HCT116 (cell line): ENCODE results near the gene PIMREG. TPM values are rescaled to one million over a fixed set of nuclear protein-coding genes. Genes with fewer than 3 reads are reported as not detected.

Source experiments
- ATAC-seq: fragments of 200-7000 bp; cut with Tn5 transposase; 2 replicates; pipeline ENCODE4 v1.9.1; 2020; ENCODE audit warnings: mild to moderate bottlenecking, moderate library complexity
- BruUV-seq: library from RNA; stranded (reverse); fragments of 400-500 nt; replicated peaks from 2 replicates; lab custom pipeline; 2021; lab: Mats Ljungman, UMichigan
- CTCF ChIA-PET: fragments of 300-600 bp; sonication (Branson Sonifier 250); formaldehyde crosslinking; loops from one replicate; lab custom pipeline; 2021; ENCODE audit warnings: antibody characterized with exemption; lab: Charles Lee
- POLR2A ChIA-PET: fragments of 300-600, 350-600 bp; sonication (Branson Sonifier 250); formaldehyde crosslinking; loops from one replicate; lab custom pipeline; 2021; ENCODE audit warnings: antibody characterized with exemption; lab: Charles Lee
- RAD21 ChIA-PET, 2 experiments: fragments of 300-600 bp; sonication (Branson Sonifier 250); formaldehyde crosslinking; loops; one replicate each; lab custom pipeline; 2023; ENCODE audit warnings: low total read pairs in 2 of 2; ENCODE audit not compliant: uncharacterized antibody in 2 of 2, unreplicated experiment in 2 of 2, low non-redundant PET in 1 of 2; lab: Charles Lee
- DNase-seq: peaks from one replicate; pipeline ENCODE4 v3.0.0-alpha.2; 2010; ENCODE audit warnings: low read depth, low spot score
- H2AFZ ChIP-seq: fragments of 200-600 bp; shearing (Covaris generic), sonication (generic); 2 replicates; pipeline ENCODE4 v1.6.1; 2017; ENCODE audit warnings: low read depth, mixed run types, mixed read lengths, antibody characterized with exemption, low read length; ENCODE audit not compliant: poor library complexity, severe bottlenecking
- H3K27ac ChIP-seq: 2 replicates; pipeline ENCODE4 v1.5.1; 2012; ENCODE audit warnings: low read depth, low read length
- H3K27me3 ChIP-seq: fragments of 200-600 bp; sonication (generic); 2 replicates; pipeline ENCODE4 v1.6.1; 2016; ENCODE audit warnings: mixed run types, low read length, mixed read lengths; ENCODE audit not compliant: insufficient read depth
- H3K36me3 ChIP-seq, 2 experiments: fragments of 200-500 bp in 1 of 2; fragments of 200-600 bp in 1 of 2; sonication (Bioruptor generic) in 1 of 2; sonication (generic) in 1 of 2; 2 replicates each; pipeline versions ENCODE4 v1.5.1 to v1.6.1; 2014 to 2016; ENCODE audit warnings: low read length in 2 of 2, inconsistent platforms in 1 of 2, mixed read lengths in 1 of 2, mixed run types in 1 of 2; ENCODE audit not compliant: insufficient read depth in 2 of 2, control insufficient read depth in 1 of 2
- H3K4me1 ChIP-seq, 2 experiments: fragments of 200-600 bp in 1 of 2; sonication (generic) in 1 of 2; 2 replicates each; pipeline versions ENCODE4 v1.5.1 to v1.6.1; 2012 to 2017; ENCODE audit warnings: low read length in 2 of 2, inconsistent platforms in 1 of 2, mild to moderate bottlenecking in 1 of 2, mixed read lengths in 1 of 2, mixed run types in 1 of 2, moderate library complexity in 1 of 2; ENCODE audit not compliant: insufficient read depth in 2 of 2, control insufficient read depth in 1 of 2
- H3K4me2 ChIP-seq: fragments of 200-600 bp; sonication (generic); 2 replicates; pipeline ENCODE4 v1.6.1; 2017; ENCODE audit warnings: mixed run types, low read length, mixed read lengths
- H3K4me3 ChIP-seq, 2 experiments: fragments of 200-600 bp in 1 of 2; sonication (generic) in 1 of 2; replicated peaks in 1 of 2; 2 replicates each; pipeline ENCODE4 v1.5.1; 2011 to 2016; ENCODE audit warnings: low read length in 2 of 2, control low read depth in 1 of 2, low read depth in 1 of 2, mild to moderate bottlenecking in 1 of 2, mixed read lengths in 1 of 2, mixed run types in 1 of 2
- H3K79me2 ChIP-seq: fragments of 200-600 bp; sonication (generic); 2 replicates; pipeline ENCODE4 v1.6.1; 2017; ENCODE audit warnings: mild to moderate bottlenecking, mixed run types, low read length, moderate library complexity, mixed read lengths; ENCODE audit not compliant: insufficient read depth
- H3K9ac ChIP-seq: fragments of 200-600 bp; sonication (generic); 2 replicates; pipeline ENCODE4 v1.6.1; 2016; ENCODE audit warnings: low read length, mixed read lengths
- H3K9me2 ChIP-seq: fragments of 200-600 bp; sonication (generic), shearing (Covaris generic); 2 replicates; pipeline ENCODE4 v1.6.1; 2017; ENCODE audit warnings: mixed run types, mild to moderate bottlenecking, moderate library complexity; ENCODE audit not compliant: insufficient read depth
- H3K9me3 ChIP-seq, 2 experiments: fragments of 200-500 bp in 1 of 2; fragments of 200-600 bp in 1 of 2; sonication (Bioruptor generic) in 1 of 2; sonication (generic) in 1 of 2; 2 replicates each; pipeline ENCODE4 v1.6.1; 2014 to 2017; ENCODE audit warnings: low read length in 2 of 2, mixed read lengths in 2 of 2, inconsistent platforms in 1 of 2, low read depth in 1 of 2, mild to moderate bottlenecking in 1 of 2, mixed run types in 1 of 2, moderate library complexity in 1 of 2; ENCODE audit not compliant: control insufficient read depth in 1 of 2, insufficient read depth in 1 of 2
- H4K20me1 ChIP-seq: fragments of 200-600 bp; sonication (generic), shearing (Covaris generic); 2 replicates; pipeline ENCODE4 v1.6.1; 2017; ENCODE audit warnings: mixed run types, mild to moderate bottlenecking, moderate library complexity; ENCODE audit not compliant: insufficient read depth
- CTCF ChIP-seq, 3 experiments: fragments of 200-600 bp in 1 of 3; sonication (generic) in 1 of 3; IDR thresholded peaks in 2 of 3; conservative IDR thresholded peaks in 1 of 3; 2 replicates each; pipeline ENCODE4 v1.5.1; 2012 to 2017; ENCODE audit warnings: low read depth in 2 of 3, low read length in 2 of 3, antibody characterized with exemption in 1 of 3, borderline replicate concordance in 1 of 3, control low read depth in 1 of 3, mild to moderate bottlenecking in 1 of 3, mixed read lengths in 1 of 3, mixed run types in 1 of 3, moderate library complexity in 1 of 3; ENCODE audit not compliant: insufficient read depth in 1 of 3
- EZH2 ChIP-seq: fragments of 200-600 bp; sonication (generic); IDR thresholded peaks from 2 replicates; pipeline ENCODE4 v1.6.1; 2017; ENCODE audit warnings: antibody characterized with exemption, mixed run types
- EZH2phosphoT487 ChIP-seq: fragments of 200-600 bp; IDR thresholded peaks from 2 replicates; pipeline ENCODE4 v1.6.1; 2018; ENCODE audit warnings: antibody characterized with exemption, borderline replicate concordance
- JUND ChIP-seq: IDR thresholded peaks from 2 replicates; pipeline ENCODE4 v1.6.1; 2012
- MAX ChIP-seq: IDR thresholded peaks from 2 replicates; pipeline ENCODE4 v1.6.1; 2012
- POLR2A ChIP-seq: IDR thresholded peaks from 2 replicates; pipeline ENCODE4 v1.7.0; 2011; ENCODE audit warnings: borderline replicate concordance; ENCODE audit not compliant: insufficient read depth, insufficient read length; ENCODE audit errors: extremely low read depth
- POLR2AphosphoS5 ChIP-seq: IDR thresholded peaks from 2 replicates; pipeline ENCODE4 v1.6.1; 2011; ENCODE audit warnings: mild to moderate bottlenecking, low read depth, low read length, moderate library complexity
- REST ChIP-seq: IDR thresholded peaks from 2 replicates; pipeline ENCODE4 v1.6.1; 2012; ENCODE audit warnings: low read depth
- intact Hi-C: fragments of 100-400 bp; cut with micrococcal nuclease; formaldehyde crosslinking; loops from 2 replicates; pipeline ENCODE4 v1.10.0; 2022
- total RNA-seq: library from RNA; stranded (reverse); gene quantifications from one replicate; pipeline ENCODE4 v1.2.1, GENCODE V29; 2021; ENCODE audit not compliant: unreplicated experiment

Gene PIMREG
- total RNA-seq, 1 experiment from 2014 or later: 57.0 TPM

- Histone ChIP-seq H3K27ac (no peak overlapping the region), H3K4me1 (no peaks in the 10 kb centered on the region), H3K79me2 (no peaks in the 10 kb centered on the region), H3K9me2 (no peaks in the 10 kb centered on the region), H3K4me3 (no peak overlapping the region), H3K27me3 (no peaks in the 10 kb centered on the region), H3K9ac (no peak overlapping the region), H2AFZ (no peak overlapping the region), H3K9me3 (no peaks in the 10 kb centered on the region), H3K36me3 (no peaks in the 10 kb centered on the region), H3K4me2 (no peak overlapping the region), H4K20me1 (no peaks in the 10 kb centered on the region)
- BruUV-seq: no TSS peak
- DNase-seq: no peak
- ChIA-PET POLR2A (no interaction called here), RAD21 (no interaction called here), CTCF (no interaction called here)
- TF ChIP-seq CTCF (IDR thresholded peaks at IDR 0.05 in 2 of 3, conservative IDR thresholded peaks at IDR 0.05 in 1 of 3; ENCODE audit: borderline replicate concordance in 1 of 3, insufficient read depth in 1 of 3, low read depth in 2 of 3, low read length in 2 of 3): peak in 2 of 3 experiments; percentile 46 to 51; a peak in 4 of 6 replicates
- no peak for TF ChIP-seq POLR2AphosphoS5
- intact Hi-C loops: no loop called here
- ATAC-seq: peak; percentile 40; the same call in 1 of the 2 replicates
Measured at GRCh38 chr17:6495450-6496115, 51.3 kb downstream of the PIMREG start.

DNA sequence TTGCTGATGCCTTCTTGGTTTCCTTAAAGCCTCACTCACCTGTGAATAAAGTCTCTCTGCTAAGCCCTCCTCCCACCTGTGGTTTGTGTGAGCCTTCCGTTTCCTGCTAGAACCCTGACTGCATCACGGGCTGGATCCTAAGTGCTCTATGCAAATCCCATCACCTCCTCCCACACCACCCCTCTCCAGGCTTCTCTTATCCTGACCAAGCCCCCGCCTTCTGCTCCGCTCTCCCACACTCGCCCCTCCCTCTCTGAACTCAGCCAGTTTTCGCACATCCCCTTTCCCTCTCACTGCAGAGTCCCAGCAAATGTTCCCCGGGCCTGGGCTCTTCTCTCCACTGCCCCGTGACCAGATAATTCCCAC, 51.8 kb downstream of the PIMREG start:
- Histone ChIP-seq H3K9me3 (no peaks in the 10 kb centered on the region), H3K79me2 (no peaks in the 10 kb centered on the region), H2AFZ (no peak overlapping the region), H3K9ac (no peak overlapping the region), H3K36me3 (no peaks in the 10 kb centered on the region), H4K20me1 (no peaks in the 10 kb centered on the region), H3K9me2 (no peaks in the 10 kb centered on the region), H3K4me3 (no peak overlapping the region), H3K27me3 (no peaks in the 10 kb centered on the region), H3K4me1 (no peaks in the 10 kb centered on the region), H3K27ac (no peak overlapping the region), H3K4me2 (no peak overlapping the region)
- no TSS peak for BruUV-seq
- POLR2A ChIA-PET: no interaction called here
- intact Hi-C loops: no loop called here
- TF ChIP-seq POLR2A (no peak), EZH2 (no peak), CTCF (IDR thresholded peaks at IDR 0.05 in 2 of 3, conservative IDR thresholded peaks at IDR 0.05 in 1 of 3; ENCODE audit: borderline replicate concordance in 1 of 3, insufficient read depth in 1 of 3, low read depth in 2 of 3, low read length in 2 of 3) (0 out of 6 replicates have a peak, but pooled peaks of 1 of the 3 experiments have one; percentile 2), REST (no peak), MAX (no peak), EZH2phosphoT487 (no peak), JUND (no peak)
- DNase-seq (no peak), ATAC-seq (no peak)
- CTCF ChIA-PET: no interaction called here
- RAD21 ChIA-PET: no interaction called here
